ENCODE results near the gene BCL7A. TPM values are rescaled to one million over a fixed set of nuclear protein-coding genes. Genes with fewer than 3 reads are reported as not detected.

Gene BCL7A
- total RNA-seq, 4 donors from 2014 or later: 18.3 to 27.2 (median 22.7) TPM

GRCh38 chr12:122018457-122018856 lies 3.2 kb upstream of the BCL7A start:
- Histone ChIP-seq H3K4me1 (peaks cover 6% of the 10 kb centered on the region in 2 donors), H3K27ac (no peak overlapping the region), H3K27me3 (no peaks in the 10 kb centered on the region), H3K9me3 (no peaks in the 10 kb centered on the region), H3K36me3 (no peaks in the 10 kb centered on the region), H3K4me3 (replicated peaks in 1 of 3) (no peak overlapping the region)
- no peak for DNase-seq
- intact Hi-C loops (cut with DNase I): no loop called here
- TF ChIP-seq CTCF (IDR thresholded peaks at IDR 0.05) (no peak), POLR2A (IDR thresholded peaks at IDR 0.05) (no peak)

GRCh38 chr12:122018937-122019336 lies 2.7 kb upstream of the BCL7A start:
- Histone ChIP-seq H3K4me1 (peaks cover 11% of the 10 kb centered on the region in 2 donors), H3K27me3 (no peaks in the 10 kb centered on the region), H3K9me3 (no peaks in the 10 kb centered on the region), H3K27ac (no peak overlapping the region), H3K36me3 (no peaks in the 10 kb centered on the region), H3K4me3 (replicated peaks in 1 of 3) (no peak overlapping the region)
- DNase-seq: no peak
- intact Hi-C loops (cut with DNase I): no loop called here
- TF ChIP-seq CTCF (IDR thresholded peaks at IDR 0.05) (no peak), POLR2A (IDR thresholded peaks at IDR 0.05) (no peak)
- 95% methylated on average over 4 of the region's 4 CpGs for WGBS, 2 donors

GRCh38 chr12:122020795-122021192 lies 890 bp upstream of the BCL7A start:
- H3K36me3 ChIP-seq: no peaks in the 10 kb centered on the region
- H3K27me3 ChIP-seq: no peaks in the 10 kb centered on the region
- intact Hi-C loops (cut with DNase I): loop anchor here (10.0 kb wide), 1 partner anchor 86 kb away; no protein-coding TSS in a partner anchor
- no peak overlapping the region for H3K4me3 ChIP-seq (replicated peaks in 1 of 3)
- no peak for DNase-seq
- peak overlapping the region in 1 of 3 donors; percentile 92 for H3K27ac ChIP-seq
- TF ChIP-seq CTCF (IDR thresholded peaks at IDR 0.05): no peak
- no peak for TF ChIP-seq POLR2A (IDR thresholded peaks at IDR 0.05)
- 41 to 60% methylated on average over 8 to 16 of the region's 16 CpGs for WGBS, 2 donors
- H3K4me1 ChIP-seq: peaks cover 15 to 24% of the 10 kb centered on the region in 2 donors
- H3K9me3 ChIP-seq: no peaks in the 10 kb centered on the region

GRCh38 chr12:122021193-122021821 lies 377 bp upstream of the BCL7A start:
- DNase-seq: peak; percentile 49 to 54
- peak overlapping the region in 2 of 3 donors; percentile 10 to 60 for H3K4me3 ChIP-seq (replicated peaks in 1 of 3)
- H3K36me3 ChIP-seq: no peaks in the 10 kb centered on the region
- H3K27me3 ChIP-seq: no peaks in the 10 kb centered on the region
- 0 to 6% methylated on average over 3 to 11 of the region's 57 CpGs for WGBS, 2 donors
- no peak for TF ChIP-seq POLR2A (IDR thresholded peaks at IDR 0.05)
- no peak for TF ChIP-seq CTCF (IDR thresholded peaks at IDR 0.05)
- intact Hi-C loops (cut with DNase I): loop anchor here (10.0 kb wide), 1 partner anchor 87 kb away; no protein-coding TSS in a partner anchor
- H3K27ac ChIP-seq: peak overlapping the region in 1 of 3 donors; percentile 92
- H3K9me3 ChIP-seq: no peaks in the 10 kb centered on the region
- H3K4me1 ChIP-seq: peaks cover 15 to 26% of the 10 kb centered on the region in 2 donors
